CD4-positive, alpha-beta T cell treated with Interleukin-17A for 4 hours (primary cell): ENCODE results near the gene PKDCC.

Experiments used
- DNase-seq: peaks from one replicate; pipeline ENCODE4 v3.0.0-alpha.2; 2020; ENCODE audit warnings: mixed read lengths

Gene PKDCC

GRCh38 chr2:42092084-42092996 is 44.5 kb downstream of the PKDCC start:
- DNase-seq, result no peak

DNA sequence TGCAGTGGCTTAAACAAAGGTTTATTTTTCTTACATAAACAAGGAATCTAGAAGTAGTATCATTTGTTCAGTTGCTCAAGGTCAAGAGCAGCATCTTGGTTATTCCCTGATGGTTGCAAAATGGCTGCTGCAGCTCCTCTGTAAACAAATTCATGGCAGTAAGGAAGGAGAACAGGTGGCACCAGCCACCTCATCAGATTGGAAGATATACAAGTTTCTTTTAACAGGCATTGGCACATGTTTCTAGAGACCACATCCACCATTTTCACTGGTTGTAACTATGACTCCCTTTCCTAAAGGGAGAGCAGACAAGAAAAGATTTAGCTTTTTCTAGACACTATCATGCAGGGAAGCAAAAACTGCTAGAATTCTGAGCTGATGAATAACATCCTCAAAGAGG is 46.3 kb downstream of the PKDCC start:
- DNase-seq, result no peak

- DNase-seq, result peak; percentile 91
Measured at GRCh38 chr2:42095923-42096408, 48.1 kb downstream of the PKDCC start.

DNA sequence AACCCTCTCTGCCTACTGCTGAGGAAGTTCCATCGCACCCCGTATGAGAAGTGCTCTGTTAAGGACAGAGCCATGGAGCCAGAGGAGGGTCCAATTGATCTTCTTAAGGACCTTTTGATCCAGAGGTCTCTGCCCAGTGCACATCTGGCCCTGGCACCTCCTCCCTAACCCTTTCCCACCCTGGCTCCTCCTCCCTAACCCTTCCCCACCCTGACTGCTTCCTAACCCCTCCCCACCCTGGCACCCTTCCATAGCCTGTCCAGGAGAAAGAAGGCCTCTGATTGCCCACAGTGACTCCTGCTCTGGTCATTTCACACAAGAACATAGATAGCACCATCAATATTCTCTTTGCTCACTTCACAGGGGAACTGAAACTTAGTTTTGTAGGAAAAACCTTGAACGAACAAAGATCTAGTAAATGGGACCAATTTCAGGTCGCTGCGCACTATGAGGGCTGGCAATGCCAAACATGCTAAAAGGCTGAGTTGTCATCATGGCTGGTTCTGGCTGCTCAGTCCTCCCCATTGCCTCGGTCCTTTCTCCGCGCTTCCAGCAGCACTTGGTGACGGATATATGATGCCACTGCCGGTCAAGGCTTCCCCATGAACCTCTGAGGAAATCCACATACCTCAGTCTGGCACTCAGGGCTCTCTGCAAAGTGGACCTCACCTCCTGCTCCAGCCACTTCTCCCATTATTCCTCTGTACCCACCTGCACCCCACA is 49.2 kb downstream of the PKDCC start:
- DNase-seq, result peak; percentile 13

DNA sequence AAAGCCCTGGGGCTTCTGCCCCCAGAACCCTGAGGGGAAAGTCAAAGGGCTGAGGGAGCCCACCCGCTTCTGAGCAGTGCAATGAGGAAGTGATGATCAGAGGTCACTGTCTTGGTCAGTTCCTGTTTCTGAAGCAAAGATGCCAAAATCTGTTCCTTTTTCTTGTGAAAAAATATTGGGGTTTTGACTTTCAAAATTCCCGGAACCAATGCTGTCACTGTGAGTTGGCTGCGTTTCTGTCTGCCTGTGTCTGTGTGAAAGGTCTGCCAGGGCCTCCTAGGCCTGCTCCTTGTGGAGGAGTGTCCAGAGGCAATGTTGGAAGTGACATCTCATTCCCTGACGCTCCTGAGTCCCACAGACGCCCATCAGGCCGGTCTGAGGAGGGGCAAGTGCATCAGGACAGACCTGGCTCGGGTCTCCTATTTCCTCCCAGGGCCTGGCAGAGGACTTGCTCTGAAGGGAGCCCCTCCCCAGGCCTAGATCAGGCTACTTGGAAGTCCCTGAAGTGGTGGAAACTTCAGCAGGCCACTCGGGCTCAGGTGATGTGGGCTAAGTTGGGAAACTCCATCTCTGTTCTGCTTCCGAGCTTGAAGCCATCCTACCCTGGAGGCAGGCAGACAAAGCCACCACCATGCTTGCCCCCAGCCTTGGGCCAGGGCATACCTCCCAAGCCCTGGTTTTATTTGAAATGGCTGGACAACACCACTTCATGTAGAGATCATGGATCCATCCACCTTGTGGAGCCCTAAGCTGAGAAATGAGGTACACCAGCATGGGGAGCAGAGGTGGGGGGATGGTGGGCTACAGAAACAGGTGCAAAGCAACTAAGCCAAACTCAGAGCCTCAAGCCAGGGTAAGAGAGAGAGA is 51.0 kb downstream of the PKDCC start:
- DNase-seq, result peak; percentile 17

DNA sequence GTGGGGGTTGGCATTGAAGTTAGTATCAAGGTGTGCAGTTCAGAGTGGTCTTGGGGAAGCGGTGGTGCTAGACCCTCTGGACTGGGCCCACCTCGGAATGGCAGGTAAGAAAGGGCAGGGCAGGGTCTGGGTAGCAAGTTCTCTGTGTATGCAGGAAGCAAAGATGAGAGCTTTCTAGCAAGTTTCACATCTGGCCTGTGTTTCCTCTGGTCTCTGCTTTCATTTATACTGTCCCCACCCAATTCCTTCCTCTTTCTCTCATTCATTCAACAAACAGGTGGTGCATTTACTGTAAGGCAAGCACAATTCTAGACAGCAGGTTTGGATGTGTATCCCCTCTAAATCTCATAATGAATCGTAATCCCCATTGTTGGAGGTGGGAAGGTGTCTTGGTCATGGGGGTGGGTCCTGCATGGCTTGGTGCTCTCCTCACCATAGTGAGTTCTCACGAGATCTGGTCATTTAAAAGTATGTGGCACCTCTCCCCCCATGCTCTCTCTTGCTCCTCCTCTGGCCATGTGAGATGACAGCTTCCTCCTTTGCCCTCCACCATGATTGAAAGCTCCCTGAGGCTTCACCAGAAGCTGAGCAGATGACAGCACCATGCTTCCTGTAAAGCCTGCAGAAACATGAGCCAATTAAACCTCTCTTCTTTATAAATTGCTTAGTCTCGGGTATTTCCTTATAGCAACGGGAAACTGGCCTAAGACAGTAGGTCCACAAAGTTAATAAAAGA is 51.8 kb downstream of the PKDCC start:
- no peak for DNase-seq

GRCh38 chr2:42100683-42101205 is 52.9 kb downstream of the PKDCC start:
- DNase-seq, result no peak

GRCh38 chr2:42101206-42102023 is 53.6 kb downstream of the PKDCC start:
- DNase-seq, result peak; percentile 81

DNA sequence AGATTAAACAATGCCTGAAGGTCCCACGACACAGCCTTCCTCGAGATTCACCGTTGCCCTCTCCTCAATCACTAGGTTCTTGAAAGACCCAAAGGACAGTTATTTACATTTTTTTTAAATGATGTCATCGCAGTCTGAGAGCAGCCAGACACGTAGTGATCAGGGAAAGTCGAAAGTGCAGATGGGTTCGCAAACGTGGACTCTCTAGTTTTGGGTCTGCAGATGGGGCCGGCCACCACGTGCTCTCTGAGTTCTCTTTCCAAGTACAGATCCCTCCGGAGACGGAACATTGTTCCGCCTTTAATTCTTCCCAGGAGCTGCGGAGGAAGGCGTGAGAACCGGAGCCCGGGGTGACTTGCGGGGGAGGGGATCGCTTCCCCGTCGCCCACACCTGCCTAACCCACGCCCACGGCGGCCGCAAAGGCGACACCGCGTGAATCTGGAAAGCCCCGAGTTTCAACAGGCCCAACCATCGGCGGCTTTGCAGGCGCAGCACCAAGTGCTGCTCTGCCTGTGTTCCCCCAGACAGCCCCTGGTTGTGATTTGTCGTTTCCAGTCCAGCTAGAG is 54.3 kb downstream of the PKDCC start:
- DNase-seq, result peak; percentile 93

DNA sequence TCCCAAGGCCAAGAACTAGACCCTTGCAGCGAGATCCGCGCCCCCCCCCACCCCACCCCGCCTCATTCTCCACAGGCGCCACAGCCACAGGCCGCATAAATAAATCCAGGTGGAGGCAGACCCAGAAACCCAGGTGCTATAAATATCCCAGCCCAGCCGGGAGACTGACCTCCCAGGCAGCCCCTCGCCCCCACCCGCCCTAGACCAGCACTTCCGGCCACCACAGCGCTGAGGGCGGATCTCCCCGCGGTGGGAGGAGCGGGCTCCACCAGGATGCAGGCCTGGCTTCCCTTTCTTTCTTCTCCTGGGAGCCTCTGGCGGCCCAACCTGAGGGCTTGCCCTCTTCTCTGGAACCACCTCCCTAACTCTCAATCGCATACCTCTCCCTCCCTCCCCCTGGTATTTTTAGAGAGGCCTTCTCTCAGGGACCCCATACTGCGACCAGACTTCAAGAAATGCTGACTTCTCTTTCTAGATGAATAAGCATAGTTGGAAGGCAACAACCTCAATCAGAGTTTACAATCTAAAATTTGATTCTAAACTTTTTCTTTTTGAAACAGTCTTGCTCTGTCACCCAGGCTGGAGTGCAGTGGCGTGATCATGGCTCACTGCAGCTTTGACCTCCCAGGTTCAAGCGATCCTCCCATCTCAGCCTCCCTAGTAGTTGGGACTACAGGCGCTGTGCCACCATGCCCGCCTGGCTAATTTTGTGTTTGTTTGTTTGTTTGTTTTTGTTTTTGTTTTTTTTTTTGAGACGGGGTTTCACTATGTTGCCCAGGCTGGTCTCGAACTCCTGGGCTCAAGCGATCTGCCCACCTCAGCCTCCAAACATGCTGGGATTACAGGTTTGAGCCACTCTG is 55.0 kb downstream of the PKDCC start:
- DNase-seq, result peak; percentile 57

DNA sequence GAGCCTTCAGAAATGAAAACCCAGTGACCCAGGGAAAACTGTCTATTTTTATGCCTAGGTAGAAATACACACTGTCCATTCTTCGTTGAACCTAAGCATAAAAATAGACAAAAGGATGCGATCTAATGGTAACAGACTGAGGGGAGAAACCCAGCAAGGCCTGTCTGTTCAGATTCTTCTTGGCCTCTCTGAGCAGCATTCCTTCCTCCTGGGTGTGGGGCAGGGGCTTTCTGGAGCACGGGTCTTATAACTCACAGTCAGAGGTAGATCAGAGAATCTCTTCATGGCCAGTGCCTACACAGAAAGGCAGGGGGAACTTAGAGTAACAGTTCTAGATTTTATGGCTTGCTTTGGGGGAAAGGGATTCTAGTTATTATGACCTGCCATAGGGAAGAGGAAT is 56.0 kb downstream of the PKDCC start:
- no peak for DNase-seq

GRCh38 chr2:42104621-42105020 is 56.8 kb downstream of the PKDCC start:
- DNase-seq, result peak; percentile 18

GRCh38 chr2:42105330-42106256 is 57.8 kb downstream of the PKDCC start:
- peak; percentile 87 for DNase-seq

DNA sequence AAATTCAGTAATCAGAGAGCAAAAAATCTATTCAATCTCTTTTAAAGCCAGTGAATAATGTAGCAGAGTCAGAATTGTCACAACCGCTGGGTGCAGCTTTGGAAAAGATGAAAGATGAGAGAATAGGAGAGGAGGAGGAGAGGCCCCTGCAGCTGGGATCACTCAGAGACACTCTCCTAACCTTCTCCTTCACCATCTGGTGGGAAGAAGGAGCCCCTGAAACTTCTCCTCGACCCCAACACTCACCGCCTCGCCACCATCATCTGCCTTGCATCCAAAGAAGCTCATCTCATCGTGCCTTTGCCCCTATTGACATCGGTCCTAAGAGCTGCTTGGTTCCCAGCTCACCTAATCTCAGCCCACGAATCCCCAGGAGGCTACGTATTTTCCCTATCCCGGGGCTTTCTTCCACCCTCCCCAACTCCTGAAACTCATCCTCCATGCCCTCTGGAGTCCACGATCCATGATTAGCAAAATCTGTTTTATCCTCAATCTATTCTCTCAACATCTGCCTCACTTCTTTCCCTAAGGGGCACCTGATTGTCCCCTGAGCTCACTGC is 58.5 kb downstream of the PKDCC start:
- no peak for DNase-seq

GRCh38 chr2:42107249-42108042 is 59.6 kb downstream of the PKDCC start:
- DNase-seq, result no peak
